MM.1S (cell line): Measurements from ENCODE around the gene GSE1.

Experiments
- EZH2 ChIP-seq: fragments of 300-600 bp; sonication (generic); optimal IDR thresholded peaks from 2 replicates; pipeline ENCODE3; 2017; ENCODE audit warnings: low read depth, mild to moderate bottlenecking, antibody characterized with exemption, low read length, mixed read lengths
- EZH2phosphoT487 ChIP-seq: fragments of 300-600 bp; sonication (generic); IDR thresholded peaks from 2 replicates; pipeline ENCODE4 v1.6.1; 2018; ENCODE audit warnings: antibody characterized with exemption, low read length
- TF ChIP-seq, protein P1 (sequence below): fragments of 300-600 bp; sonication (generic); IDR thresholded peaks from 2 replicates; pipeline ENCODE4 v1.5.1; 2016; ENCODE audit warnings: antibody characterized with exemption, low read length, mixed read lengths

DNA sequence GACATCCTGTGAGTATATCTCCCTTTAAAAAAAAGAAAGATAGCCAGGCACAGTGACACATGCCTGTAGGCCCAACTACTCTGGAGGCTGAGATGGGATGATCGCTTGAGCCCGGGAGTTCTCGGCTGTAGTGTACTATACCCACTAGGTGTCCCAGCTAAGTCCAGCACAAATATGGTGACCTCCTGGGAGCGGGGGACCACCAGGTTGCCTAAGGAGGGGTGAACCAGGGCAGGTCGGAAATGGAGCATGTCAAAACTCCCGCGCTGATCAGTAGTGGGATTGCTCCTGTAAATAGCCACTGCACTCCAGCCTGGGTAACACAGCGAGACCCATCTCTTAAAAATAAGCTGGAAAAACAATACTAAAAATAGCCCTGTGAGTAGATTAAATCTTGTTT lies 46.2 kb downstream of the GSE1 start:
- TF ChIP-seq, protein P1, sequence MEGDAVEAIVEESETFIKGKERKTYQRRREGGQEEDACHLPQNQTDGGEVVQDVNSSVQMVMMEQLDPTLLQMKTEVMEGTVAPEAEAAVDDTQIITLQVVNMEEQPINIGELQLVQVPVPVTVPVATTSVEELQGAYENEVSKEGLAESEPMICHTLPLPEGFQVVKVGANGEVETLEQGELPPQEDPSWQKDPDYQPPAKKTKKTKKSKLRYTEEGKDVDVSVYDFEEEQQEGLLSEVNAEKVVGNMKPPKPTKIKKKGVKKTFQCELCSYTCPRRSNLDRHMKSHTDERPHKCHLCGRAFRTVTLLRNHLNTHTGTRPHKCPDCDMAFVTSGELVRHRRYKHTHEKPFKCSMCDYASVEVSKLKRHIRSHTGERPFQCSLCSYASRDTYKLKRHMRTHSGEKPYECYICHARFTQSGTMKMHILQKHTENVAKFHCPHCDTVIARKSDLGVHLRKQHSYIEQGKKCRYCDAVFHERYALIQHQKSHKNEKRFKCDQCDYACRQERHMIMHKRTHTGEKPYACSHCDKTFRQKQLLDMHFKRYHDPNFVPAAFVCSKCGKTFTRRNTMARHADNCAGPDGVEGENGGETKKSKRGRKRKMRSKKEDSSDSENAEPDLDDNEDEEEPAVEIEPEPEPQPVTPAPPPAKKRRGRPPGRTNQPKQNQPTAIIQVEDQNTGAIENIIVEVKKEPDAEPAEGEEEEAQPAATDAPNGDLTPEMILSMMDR: no peak
- no peak for TF ChIP-seq EZH2
- TF ChIP-seq EZH2phosphoT487: no peak
